ENCODE results near the gene CCT4. TPM values are rescaled to one million over a fixed set of nuclear protein-coding genes. Genes with fewer than 3 reads are reported as not detected.
"Not testable (repeated sequence)": the region's sequence is repeated elsewhere in the genome, so short reads cannot be mapped to it uniquely, and the experiment has no call there.

Gene CCT4
- polyA plus RNA-seq (ENCODE audit: insufficient read length in 12 of 12): 100 to 1,000 TPM in 9 of 12 donors, 10 to 100 TPM in 2, not detected in 1; 65.6 to 131 (median 119) TPM
- long read RNA-seq, donor 1, transcript CCT4-201 (14 exons, 2,520 nt): major isoform, 30 of 200 reads
- long read RNA-seq, donor 1, partial matches to known transcripts: 169 of 200 reads
- long read RNA-seq, donor 1, other reads (novel, unspliced or antisense): 0 of 200 reads
- long read RNA-seq, donor 2, transcript CCT4-201 (14 exons, 2,520 nt): major isoform, 59 of 180 reads
- long read RNA-seq, donor 2, partial matches to known transcripts: 121 of 180 reads
- long read RNA-seq, donor 2, other reads (novel, unspliced or antisense): 0 of 180 reads
- long read RNA-seq, donor 3, transcript CCT4-201 (14 exons, 2,520 nt): major isoform, 29 of 78 reads
- long read RNA-seq, donor 3, partial matches to known transcripts: 49 of 78 reads
- long read RNA-seq, donor 3, other reads (novel, unspliced or antisense): 0 of 78 reads
- long read RNA-seq, donor 4, transcript CCT4-201 (14 exons, 2,520 nt): major isoform, 15 of 67 reads
- long read RNA-seq, donor 4, partial matches to known transcripts: 52 of 67 reads
- long read RNA-seq, donor 4, other reads (novel, unspliced or antisense): 0 of 67 reads
- long read RNA-seq, donor 5, transcript CCT4-201 (14 exons, 2,520 nt): major isoform, 54 of 185 reads
- long read RNA-seq, donor 5, partial matches to known transcripts: 130 of 185 reads
- long read RNA-seq, donor 5, other reads (novel, unspliced or antisense): 0 of 185 reads
- long read RNA-seq, donor 6, transcript CCT4-201 (14 exons, 2,520 nt): major isoform, 23 of 63 reads
- long read RNA-seq, donor 6, partial matches to known transcripts: 39 of 63 reads
- long read RNA-seq, donor 6, other reads (novel, unspliced or antisense): 0 of 63 reads
- long read RNA-seq, donor 7, transcript CCT4-201 (14 exons, 2,520 nt): major isoform, 16 of 50 reads
- long read RNA-seq, donor 7, partial matches to known transcripts: 33 of 50 reads
- long read RNA-seq, donor 7, other reads (novel, unspliced or antisense): 0 of 50 reads
- long read RNA-seq, donor 8, transcript CCT4-201 (14 exons, 2,520 nt): major isoform, 60 of 183 reads
- long read RNA-seq, donor 8, partial matches to known transcripts: 120 of 183 reads
- long read RNA-seq, donor 8, other reads (novel, unspliced or antisense): 0 of 183 reads
- long read RNA-seq, donor 9, transcript CCT4-201 (14 exons, 2,520 nt): major isoform, 27 of 70 reads
- long read RNA-seq, donor 9, partial matches to known transcripts: 42 of 70 reads
- long read RNA-seq, donor 9, other reads (novel, unspliced or antisense): 0 of 70 reads
- long read RNA-seq, donor 10, transcript CCT4-201 (14 exons, 2,520 nt): major isoform, 63 of 125 reads
- long read RNA-seq, donor 10, partial matches to known transcripts: 61 of 125 reads
- long read RNA-seq, donor 10, other reads (novel, unspliced or antisense): 0 of 125 reads
- long read RNA-seq, donor 11, transcript CCT4-201 (14 exons, 2,520 nt): major isoform, 43 of 154 reads
- long read RNA-seq, donor 11, partial matches to known transcripts: 108 of 154 reads
- long read RNA-seq, donor 11, other reads (novel, unspliced or antisense): 0 of 154 reads

GRCh38 chr2:61888267-61889055, at the start of gene CCT4:
Gene CCT4, minus strand, starts transcription at chr2:61888656. Its CDS starts 149 bp downstream, at chr2:61888507.
- peak; percentile 93 for DNase-seq

DNA sequence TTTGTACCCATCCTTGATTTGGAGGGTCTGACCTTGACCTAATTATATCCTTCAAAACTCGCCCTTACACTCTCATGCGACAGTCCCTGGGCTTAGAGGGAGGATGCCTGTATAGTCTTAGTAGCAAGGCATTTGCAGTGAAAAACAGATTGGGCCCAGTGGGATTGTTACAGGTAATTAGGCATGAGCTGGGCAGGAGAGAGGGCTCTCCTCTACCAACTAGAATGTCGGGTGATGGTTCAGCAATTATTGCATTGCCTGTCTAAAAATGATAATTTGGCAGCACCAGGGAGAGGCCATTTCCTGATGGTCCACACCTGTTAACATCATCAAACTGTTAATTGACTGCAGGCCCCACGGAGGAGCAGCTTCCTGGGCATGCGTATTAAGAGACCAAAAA, 49.4 kb upstream of the CCT4 start:
- no peak for DNase-seq

- DNase-seq: no peak
Observed at GRCh38 chr2:61937098-61937497, 48.6 kb upstream of the CCT4 start.

DNA sequence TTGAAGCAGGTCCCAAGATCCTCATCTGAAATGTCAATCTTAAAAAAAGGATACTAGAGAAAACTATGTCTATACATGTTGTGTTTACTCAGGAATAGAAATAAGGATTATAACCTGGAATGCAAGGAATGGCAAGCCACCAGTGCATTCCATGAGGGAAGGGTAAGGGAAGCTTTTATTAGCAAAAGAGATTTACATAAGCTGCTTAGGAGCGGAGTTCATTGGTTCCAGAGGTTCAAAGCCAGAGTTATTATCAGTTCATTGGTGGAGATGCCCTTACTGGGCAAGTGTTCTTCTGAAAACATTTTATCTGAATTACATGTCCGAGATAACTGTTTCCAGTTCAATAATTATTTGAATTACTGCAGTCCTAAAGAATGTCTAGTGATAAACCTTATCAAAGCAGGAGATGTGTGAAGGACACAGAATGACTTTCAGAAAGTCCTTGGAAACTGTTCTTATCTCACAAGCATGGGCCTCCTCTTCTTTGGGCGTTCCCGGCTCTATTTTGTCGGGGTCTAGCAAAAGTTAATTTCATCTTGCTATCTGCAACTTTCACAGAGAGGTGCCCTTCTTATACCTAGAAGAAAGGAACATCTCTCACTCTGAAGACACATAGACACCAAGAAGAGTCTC, 40.5 kb upstream of the CCT4 start:
- no peak for DNase-seq

- DNase-seq: no peak
Observed at GRCh38 chr2:61926531-61927477, 38.3 kb upstream of the CCT4 start.

DNA sequence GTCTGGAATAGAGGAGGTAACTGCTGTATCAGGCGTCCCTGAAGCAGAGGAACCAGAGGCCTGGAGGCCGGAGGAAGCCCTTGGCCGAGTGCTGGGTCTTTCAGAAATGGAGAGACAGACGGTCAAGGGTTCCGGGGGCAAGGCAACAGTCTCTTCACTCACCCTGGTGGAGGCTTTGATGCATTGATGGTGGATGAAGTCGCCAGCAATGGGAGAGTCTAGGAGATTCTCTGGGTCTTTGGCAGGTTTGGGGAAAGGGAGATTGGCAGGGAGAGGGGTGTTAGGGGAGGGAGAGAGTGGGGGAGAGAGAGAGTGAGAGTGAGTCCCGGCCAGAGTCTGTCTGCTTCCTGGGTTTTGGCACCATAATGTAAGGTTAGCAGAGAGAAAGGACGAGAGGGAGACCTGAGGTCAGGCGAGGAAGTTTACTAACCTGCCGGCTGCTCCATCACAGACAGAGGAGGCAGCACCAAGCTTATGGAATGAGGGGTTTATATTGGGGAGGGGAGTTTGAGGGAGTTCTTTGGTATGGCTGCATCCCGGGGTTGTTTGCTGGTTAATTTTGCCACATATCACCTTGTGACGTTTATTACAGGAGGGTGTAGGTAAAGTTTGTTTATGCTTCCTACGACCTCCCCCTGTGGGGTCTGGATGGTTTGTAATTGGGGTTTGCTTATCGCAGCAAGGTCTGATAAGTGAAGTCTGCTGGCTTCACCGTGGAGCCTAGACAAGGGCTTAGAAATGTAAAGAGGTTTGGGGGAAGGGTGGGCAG, 36.6 kb upstream of the CCT4 start:
- no peak for DNase-seq

- DNase-seq: no peak
Observed at GRCh38 chr2:61922714-61923113, 34.3 kb upstream of the CCT4 start.

GRCh38 chr2:61920548-61920947, 32.1 kb upstream of the CCT4 start:
- DNase-seq: no peak

DNA sequence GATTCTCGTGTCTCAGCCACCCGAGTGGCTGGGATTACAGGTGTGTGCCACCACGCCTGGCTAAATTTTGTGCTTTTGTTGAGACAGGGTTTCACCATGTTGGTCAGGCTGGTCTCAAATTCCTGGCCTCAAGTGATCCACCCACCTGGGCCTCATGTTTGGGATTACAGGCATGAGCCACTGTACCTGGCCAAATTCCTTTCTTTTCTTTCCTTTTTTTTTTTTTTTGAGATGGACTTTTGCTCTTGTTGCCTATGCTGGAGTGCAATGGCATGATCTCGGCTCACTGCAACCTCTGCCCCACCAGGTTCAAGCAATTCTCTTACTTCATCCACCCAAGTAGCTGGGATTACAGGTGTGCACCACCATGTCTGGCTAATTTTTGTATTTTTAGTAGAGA, 26.3 kb upstream of the CCT4 start:
- not testable (repeated sequence) for DNase-seq

GRCh38 chr2:61911510-61911909, 23.1 kb upstream of the CCT4 start:
- DNase-seq: no peak

GRCh38 chr2:61910603-61911002, 22.1 kb upstream of the CCT4 start:
- no peak for DNase-seq

DNA sequence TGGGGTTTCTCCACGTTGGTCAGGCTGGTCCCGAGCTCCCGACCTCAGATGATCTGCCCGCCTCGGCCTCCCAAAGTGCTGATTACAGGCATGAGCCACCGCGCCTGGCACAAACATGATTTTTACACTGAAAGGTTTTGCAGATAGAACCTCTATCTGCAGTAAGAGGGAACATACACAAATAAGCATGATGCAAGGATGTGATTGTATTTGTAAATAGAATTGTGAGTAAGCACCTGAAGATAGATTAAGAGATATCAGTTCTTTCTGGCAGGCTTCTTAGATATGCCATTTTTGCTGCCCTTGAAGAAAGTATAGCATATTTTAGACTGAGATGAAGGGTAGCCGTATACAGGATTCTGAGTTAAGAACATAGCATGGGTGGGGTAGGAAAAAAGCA, 20.7 kb upstream of the CCT4 start:
- no peak for DNase-seq

- no peak for DNase-seq
Observed at GRCh38 chr2:61906186-61906470, 17.7 kb upstream of the CCT4 start.

- DNase-seq: peak; percentile 81
Observed at GRCh38 chr2:61905372-61906185, 17.1 kb upstream of the CCT4 start, which contains the start of gene COMMD1. Gene COMMD1, plus strand, starts transcription at chr2:61905674. Its CDS starts 5 bp downstream, at chr2:61905679.

DNA sequence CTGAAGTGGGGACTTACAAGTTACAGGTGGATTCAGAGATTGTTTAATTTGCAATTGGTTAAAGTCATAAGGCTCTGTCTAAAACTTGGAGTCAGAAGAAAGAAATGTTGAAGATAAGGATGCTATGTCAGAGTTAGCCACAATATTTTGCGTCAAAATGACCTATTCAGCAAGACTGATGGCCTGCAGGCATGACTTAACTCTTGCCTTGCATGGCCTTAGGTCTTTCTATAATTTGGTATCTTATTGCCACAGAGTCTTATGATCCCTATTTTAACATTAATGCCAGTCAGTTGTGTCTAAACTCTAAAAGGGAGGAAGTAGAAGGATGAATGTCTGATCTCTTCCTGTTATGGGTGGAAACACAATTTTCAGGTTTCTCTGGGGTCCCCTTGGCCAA, 11.8 kb upstream of the CCT4 start:
- DNase-seq: no peak

DNA sequence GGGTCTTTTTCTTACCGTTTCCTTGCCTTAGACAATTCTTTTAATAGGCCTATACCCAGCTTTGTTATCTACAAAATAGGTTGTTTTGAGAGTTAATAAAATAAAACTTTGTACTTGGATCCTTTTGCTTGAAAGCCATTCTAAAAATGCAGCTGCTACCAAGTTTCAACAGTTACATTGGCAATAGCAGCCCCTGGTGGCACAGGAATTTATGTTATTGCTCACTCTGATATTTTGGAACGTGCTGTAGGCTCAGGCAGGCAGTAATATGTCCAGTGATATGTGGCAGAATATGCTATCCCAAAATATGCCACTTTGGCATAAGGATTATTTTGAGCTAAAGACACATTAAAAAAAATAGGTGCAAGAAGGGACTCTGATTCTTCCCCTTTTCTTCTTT, 10.4 kb upstream of the CCT4 start:
- DNase-seq: no peak

DNA sequence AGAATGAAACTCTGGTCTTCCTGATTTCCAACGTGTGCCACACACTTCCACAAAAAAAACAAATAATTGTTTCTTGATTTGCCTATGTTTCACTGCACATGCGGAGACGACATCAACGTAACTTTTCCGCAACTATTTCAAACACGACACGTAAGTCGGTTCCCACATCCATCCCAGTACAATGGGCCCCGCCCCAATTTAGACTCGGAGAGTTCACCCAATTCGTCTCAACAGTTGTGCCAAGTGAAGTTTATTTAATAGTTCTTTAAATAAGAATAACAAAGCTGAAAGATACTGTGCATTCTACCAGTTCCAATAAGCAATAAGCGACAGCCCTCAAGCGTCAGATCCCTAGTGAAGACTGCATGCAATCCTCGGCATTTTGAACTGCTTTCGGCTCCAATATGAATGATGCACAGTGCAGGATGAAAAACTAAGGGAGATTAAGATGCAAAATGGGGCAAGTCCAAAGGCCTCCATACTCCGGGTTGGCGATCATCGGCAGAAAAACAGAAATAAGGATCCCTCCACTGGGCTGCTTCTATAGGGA, 664 bp downstream of the CCT4 start:
- DNase-seq: no peak

Measured in muscle of arm (tissue), 14 donors.